Thyroid gland (tissue), 4 donors: ENCODE results near the gene NUPR2.

Source experiments
- CTCF ChIP-seq, 6 experiments: fragments of 200-600 bp in 3 of 6; fragments of 450-650 bp in 3 of 6; sonication (generic) in 3 of 6; IDR thresholded peaks; one replicate each; pipeline ENCODE4 v1.5.1; 2016 to 2019; ENCODE audit warnings: antibody characterized with exemption in 6 of 6, mild to moderate bottlenecking in 2 of 6, inconsistent platforms in 1 of 6, moderate library complexity in 1 of 6
- POLR2A ChIP-seq, 2 donors: fragments of 450-650 bp; IDR thresholded peaks; one replicate each; pipeline ENCODE4 v1.6.1; 2017; ENCODE audit warnings: antibody characterized with exemption in 2 of 2, mild to moderate bottlenecking in 2 of 2, moderate library complexity in 1 of 2

GRCh38 chr7:56115852-56116538 is at the start of gene NUPR2:
- TF ChIP-seq CTCF (IDR thresholded peaks at IDR 0.05): peak in 1 of 6 experiments; percentile 7
- TF ChIP-seq POLR2A (IDR thresholded peaks at IDR 0.05): peak in 1 of 2 donors; percentile 58
